H9 (cell line): ENCODE results near the gene PDE1C. TPM values are rescaled to one million over a fixed set of nuclear protein-coding genes. Genes with fewer than 3 reads are reported as not detected.

Source experiments
- DNase-seq: peaks from one replicate; pipeline ENCODE4 v3.0.0-alpha.2; 2017
- H2AFZ ChIP-seq: one replicate; pipeline ENCODE4 v1.6.1; 2013; ENCODE audit warnings: mild to moderate bottlenecking, low read length, control low read depth, moderate library complexity
- H2AK5ac ChIP-seq: 2 replicates; pipeline ENCODE4 v1.6.1; 2013; ENCODE audit warnings: low read length, control low read depth, mixed read lengths; ENCODE audit not compliant: insufficient read length
- H2BK120ac ChIP-seq: one replicate; pipeline ENCODE4 v1.6.1; 2013; ENCODE audit warnings: low read depth, mild to moderate bottlenecking, low read length, control low read depth, inconsistent platforms; ENCODE audit not compliant: poor library complexity, severe bottlenecking
- H2BK12ac ChIP-seq: 2 replicates; pipeline ENCODE4 v1.6.1; 2013; ENCODE audit warnings: low read length, control low read depth, mixed read lengths, low read depth; ENCODE audit not compliant: insufficient read length
- H2BK15ac ChIP-seq: 2 replicates; pipeline ENCODE4 v1.6.1; 2013; ENCODE audit warnings: low read depth, low read length, control low read depth
- H2BK20ac ChIP-seq: one replicate; pipeline ENCODE4 v1.6.1; 2013; ENCODE audit warnings: low read depth, mild to moderate bottlenecking, low read length, control low read depth, inconsistent platforms; ENCODE audit not compliant: poor library complexity, severe bottlenecking
- H2BK5ac ChIP-seq: 2 replicates; pipeline ENCODE4 v1.6.1; 2013; ENCODE audit warnings: low read length, control low read depth, mixed read lengths; ENCODE audit not compliant: insufficient read length
- H3K14ac ChIP-seq: 2 replicates; pipeline ENCODE4 v1.6.1; 2013; ENCODE audit warnings: low read length, control low read depth; ENCODE audit not compliant: insufficient read depth
- H3K18ac ChIP-seq: 2 replicates; pipeline ENCODE4 v1.6.1; 2013; ENCODE audit warnings: low read depth, mild to moderate bottlenecking, mixed read lengths, low read length, control low read depth; ENCODE audit not compliant: insufficient read length
- H3K23ac ChIP-seq: 2 replicates; pipeline ENCODE4 v1.6.1; 2013; ENCODE audit warnings: low read length, control low read depth, mixed read lengths, low read depth; ENCODE audit not compliant: insufficient read length
- H3K23me2 ChIP-seq: 2 replicates; pipeline ENCODE4 v1.6.1; 2013; ENCODE audit warnings: low read depth, mild to moderate bottlenecking, mixed read lengths, low read length, control low read depth; ENCODE audit not compliant: insufficient read length, poor library complexity, severe bottlenecking
- H3K27ac ChIP-seq: 2 replicates; pipeline ENCODE4 v1.5.1; 2013; ENCODE audit warnings: low read length, control low read depth, mixed read lengths, low read depth; ENCODE audit not compliant: insufficient read length
- H3K27me3 ChIP-seq: 2 replicates; pipeline ENCODE4 v1.6.1; 2013; ENCODE audit warnings: low read length, control low read depth, inconsistent platforms; ENCODE audit not compliant: insufficient read depth
- H3K4ac ChIP-seq: 2 replicates; pipeline ENCODE4 v1.6.1; 2013; ENCODE audit warnings: low read depth, mild to moderate bottlenecking, control low read depth, inconsistent platforms, low read length, moderate library complexity
- H3K4me1 ChIP-seq: 2 replicates; pipeline ENCODE4 v1.6.1; 2013; ENCODE audit warnings: low read length, control low read depth, inconsistent platforms; ENCODE audit not compliant: insufficient read depth
- H3K4me2 ChIP-seq: 2 replicates; pipeline ENCODE4 v1.6.1; 2013; ENCODE audit warnings: low read length, control low read depth, mixed read lengths; ENCODE audit not compliant: insufficient read length, insufficient read depth
- H3K56ac ChIP-seq: 2 replicates; pipeline ENCODE4 v1.6.1; 2013; ENCODE audit warnings: low read depth, mild to moderate bottlenecking, mixed read lengths, low read length, control low read depth; ENCODE audit not compliant: insufficient read length
- H3K79me1 ChIP-seq: 2 replicates; pipeline ENCODE4 v1.6.1; 2013; ENCODE audit warnings: low read depth, mild to moderate bottlenecking, moderate library complexity, low read length, control low read depth, inconsistent platforms; ENCODE audit not compliant: insufficient read depth, poor library complexity, severe bottlenecking
- H3K79me2 ChIP-seq: 2 replicates; pipeline ENCODE4 v1.6.1; 2013; ENCODE audit warnings: low read length, control low read depth, inconsistent platforms; ENCODE audit not compliant: insufficient read depth
- H3K9ac ChIP-seq: 2 replicates; pipeline ENCODE4 v1.6.1; 2013; ENCODE audit warnings: low read length, control low read depth, mixed read lengths; ENCODE audit not compliant: insufficient read length; ENCODE audit errors: extremely low read depth
- H3K9me3 ChIP-seq: one replicate; pipeline ENCODE4 v1.6.1; 2013; ENCODE audit warnings: low read depth, low read length, inconsistent platforms; ENCODE audit not compliant: control insufficient read depth
- H3T11ph ChIP-seq: one replicate; pipeline ENCODE4 v1.6.1; 2013; ENCODE audit warnings: mild to moderate bottlenecking, low read length, control low read depth, inconsistent platforms
- H4K20me1 ChIP-seq: one replicate; pipeline ENCODE4 v1.6.1; 2013; ENCODE audit not compliant: control insufficient read depth, insufficient read length, insufficient read depth
- H4K5ac ChIP-seq: 2 replicates; pipeline ENCODE4 v1.6.1; 2013; ENCODE audit warnings: low read depth, mild to moderate bottlenecking, mixed read lengths, low read length, control low read depth; ENCODE audit not compliant: insufficient read length
- H4K8ac ChIP-seq: replicated peaks from 2 replicates; pipeline ENCODE4 v1.6.1; 2013; ENCODE audit warnings: low read length, control low read depth, mixed read lengths, low read depth; ENCODE audit not compliant: insufficient read length
- H4K91ac ChIP-seq: 2 replicates; pipeline ENCODE4 v1.6.1; 2013; ENCODE audit warnings: low read depth, mild to moderate bottlenecking, moderate library complexity, mixed read lengths, low read length, control low read depth; ENCODE audit not compliant: insufficient read length
- H3K27ac Mint-ChIP-seq, 3 experiments: 2 replicates in 2 of 3; 3 replicates in 1 of 3; pipeline ENCODE4 v1.8.0; 2020 to 2021; ENCODE audit warnings: mixed read lengths in 3 of 3, mild to moderate bottlenecking in 1 of 3, moderate library complexity in 1 of 3
- H3K27me3 Mint-ChIP-seq: 2 replicates; pipeline ENCODE4 v1.8.0; 2021; ENCODE audit warnings: low read depth, mild to moderate bottlenecking, moderate library complexity, mixed read lengths
- H3K36me3 Mint-ChIP-seq, 3 experiments: 2 replicates in 2 of 3; 3 replicates in 1 of 3; pipeline ENCODE4 v1.8.0; 2020 to 2021; ENCODE audit warnings: low read depth in 3 of 3, mixed read lengths in 3 of 3; ENCODE audit not compliant: insufficient read depth in 1 of 3
- H3K4me1 Mint-ChIP-seq, 2 experiments: 2 replicates each; pipeline ENCODE4 v1.8.0; 2020; ENCODE audit warnings: mixed read lengths in 2 of 2
- H3K4me3 Mint-ChIP-seq, 2 experiments: 2 replicates in 1 of 2; 3 replicates in 1 of 2; pipeline ENCODE4 v1.8.0; 2020 to 2021; ENCODE audit warnings: mild to moderate bottlenecking in 2 of 2, mixed read lengths in 2 of 2, moderate library complexity in 1 of 2
- H3K9me3 Mint-ChIP-seq, 2 experiments: 2 replicates in 1 of 2; 3 replicates in 1 of 2; pipeline ENCODE4 v1.8.0; 2020; ENCODE audit warnings: mild to moderate bottlenecking in 2 of 2, mixed read lengths in 2 of 2, moderate library complexity in 1 of 2
- WGBS: extraction: QIAGEN DNeasy Blood & Tissue Kit; methylation state at CpG from one replicate; pipeline ENCODE4 v1.1.7; 2013; ENCODE audit warnings: missing lambda C conversion rate, low lambda C conversion rate, mixed read lengths; ENCODE audit not compliant: insufficient read length; ENCODE audit errors: extremely low coverage; 5-methylcytosine and 5-hydroxymethylcytosine counted together
- total RNA-seq: library from RNA; stranded (reverse); gene quantifications from 2 replicates; pipeline ENCODE4 v1.2.1, GENCODE V29; 2021
- TF ChIP-seq, protein P1 (sequence below): fragments of 200-600 bp; sonication (generic); conservative IDR thresholded peaks from 3 replicates; pipeline ENCODE4 v1.8.0; 2021; ENCODE audit warnings: antibody characterized with exemption, mild to moderate bottlenecking

Gene PDE1C
- total RNA-seq, 1 experiment from 2014 or later, result 0.17 TPM

DNA sequence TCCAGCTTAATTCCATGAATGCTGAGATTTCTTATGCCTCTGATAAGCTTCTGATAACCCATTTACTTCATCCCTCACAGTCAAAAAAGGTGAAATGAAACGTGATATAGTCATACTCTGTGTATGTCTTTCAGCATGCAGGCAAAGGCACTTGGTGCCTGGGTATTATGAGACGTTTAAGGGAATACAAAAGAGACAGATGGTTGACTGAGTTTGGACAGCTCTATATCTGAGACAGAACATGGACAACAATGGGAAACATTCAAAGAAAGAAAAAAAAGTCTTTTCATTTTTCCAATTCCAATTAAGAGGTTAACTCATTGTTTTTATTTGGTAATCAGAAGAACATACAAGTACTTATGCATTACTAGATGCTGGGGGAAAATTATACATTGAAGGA is 287.0 kb downstream of the PDE1C start:
- Mint-ChIP-seq H3K4me3 (no peak overlapping the region), H3K4me1 (no peaks in the 10 kb centered on the region), H3K9me3 (no peaks in the 10 kb centered on the region), H3K36me3 (no peaks in the 10 kb centered on the region), H3K27me3 (peaks cover 94% of the 10 kb centered on the region), H3K27ac (no peak overlapping the region)
- H3K4ac ChIP-seq, result no peak overlapping the region
- no peak overlapping the region for H3K18ac ChIP-seq
- no peak overlapping the region for H3T11ph ChIP-seq
- DNase-seq, result no peak
- no peak overlapping the region for H2AFZ ChIP-seq
- no peaks in the 10 kb centered on the region for H3K23me2 ChIP-seq
- H2BK12ac ChIP-seq, result no peak overlapping the region
- H3K56ac ChIP-seq, result no peak overlapping the region
- peaks cover 15% of the 10 kb centered on the region; the same call in 1 of the 2 replicates for H3K27me3 ChIP-seq
- H3K4me1 ChIP-seq, result no peaks in the 10 kb centered on the region
- H2AK5ac ChIP-seq, result no peak overlapping the region
- H3K79me2 ChIP-seq, result no peaks in the 10 kb centered on the region
- no peaks in the 10 kb centered on the region for H3K9me3 ChIP-seq
- no peaks in the 10 kb centered on the region for H3K79me1 ChIP-seq
- H4K20me1 ChIP-seq, result no peaks in the 10 kb centered on the region
- no peak overlapping the region for H2BK15ac ChIP-seq
- H4K5ac ChIP-seq, result no peak overlapping the region
- WGBS, result no CpG with 5 or more reads among the region's 2 CpGs
- no peak overlapping the region for H3K23ac ChIP-seq
- H2BK120ac ChIP-seq, result no peak overlapping the region
- no peak overlapping the region for H3K9ac ChIP-seq
- H2BK5ac ChIP-seq, result no peak overlapping the region
- no peak overlapping the region for H3K4me2 ChIP-seq
- H3K27ac ChIP-seq, result no peak overlapping the region
- H4K8ac ChIP-seq, result no peak overlapping the region
- no peak overlapping the region for H4K91ac ChIP-seq
- TF ChIP-seq, protein P1, sequence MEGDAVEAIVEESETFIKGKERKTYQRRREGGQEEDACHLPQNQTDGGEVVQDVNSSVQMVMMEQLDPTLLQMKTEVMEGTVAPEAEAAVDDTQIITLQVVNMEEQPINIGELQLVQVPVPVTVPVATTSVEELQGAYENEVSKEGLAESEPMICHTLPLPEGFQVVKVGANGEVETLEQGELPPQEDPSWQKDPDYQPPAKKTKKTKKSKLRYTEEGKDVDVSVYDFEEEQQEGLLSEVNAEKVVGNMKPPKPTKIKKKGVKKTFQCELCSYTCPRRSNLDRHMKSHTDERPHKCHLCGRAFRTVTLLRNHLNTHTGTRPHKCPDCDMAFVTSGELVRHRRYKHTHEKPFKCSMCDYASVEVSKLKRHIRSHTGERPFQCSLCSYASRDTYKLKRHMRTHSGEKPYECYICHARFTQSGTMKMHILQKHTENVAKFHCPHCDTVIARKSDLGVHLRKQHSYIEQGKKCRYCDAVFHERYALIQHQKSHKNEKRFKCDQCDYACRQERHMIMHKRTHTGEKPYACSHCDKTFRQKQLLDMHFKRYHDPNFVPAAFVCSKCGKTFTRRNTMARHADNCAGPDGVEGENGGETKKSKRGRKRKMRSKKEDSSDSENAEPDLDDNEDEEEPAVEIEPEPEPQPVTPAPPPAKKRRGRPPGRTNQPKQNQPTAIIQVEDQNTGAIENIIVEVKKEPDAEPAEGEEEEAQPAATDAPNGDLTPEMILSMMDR, result no peak
- H3K14ac ChIP-seq, result no peak overlapping the region
- no peak overlapping the region for H2BK20ac ChIP-seq
